Panc1 (cell line): Measurements from ENCODE around the gene USP32. TPM values are rescaled to one million over a fixed set of nuclear protein-coding genes. Genes with fewer than 3 reads are reported as not detected.

Experiments
- ATAC-seq: fragments of 200-7000 bp; cut with Tn5 transposase; 2 replicates; pipeline ENCODE4 v1.9.1; 2020; ENCODE audit warnings: mild to moderate bottlenecking, moderate library complexity
- BruUV-seq: library from RNA; stranded (reverse); fragments of 400-500 nt; replicated peaks from 2 replicates; lab custom pipeline; 2021; lab: Mats Ljungman, UMichigan
- CTCF ChIA-PET: fragments of 300-600 bp; sonication (Branson Sonifier 250); formaldehyde crosslinking; loops from one replicate; lab custom pipeline; 2022; ENCODE audit warnings: antibody characterized with exemption; lab: Charles Lee
- POLR2A ChIA-PET: fragments of 300-600 bp; sonication (Branson Sonifier 250); formaldehyde crosslinking; loops from one replicate; lab custom pipeline; 2022; ENCODE audit warnings: antibody characterized with exemption; lab: Charles Lee
- DNase-seq: peaks from one replicate; pipeline ENCODE4 v3.0.0-alpha.2; 2010; ENCODE audit warnings: low read depth, low spot score
- H3K27ac ChIP-seq: 2 replicates; pipeline ENCODE4 v1.5.1; 2011; ENCODE audit warnings: mild to moderate bottlenecking, low read length, inconsistent platforms
- H3K27me3 ChIP-seq: fragments of 200-500 bp; sonication (Bioruptor generic); 2 replicates; pipeline ENCODE4 v1.6.0; 2014; ENCODE audit warnings: low read length, inconsistent platforms; ENCODE audit not compliant: control insufficient read depth, insufficient read depth
- H3K36me3 ChIP-seq: fragments of 200-500 bp; sonication (Bioruptor generic); 2 replicates; pipeline ENCODE4 v1.5.1; 2014; ENCODE audit warnings: inconsistent platforms, mild to moderate bottlenecking, low read length, moderate library complexity; ENCODE audit not compliant: control insufficient read depth, insufficient read depth
- H3K4me1 ChIP-seq: 2 replicates; pipeline ENCODE4 v1.5.1; 2011; ENCODE audit warnings: inconsistent platforms, mild to moderate bottlenecking, low read length, moderate library complexity; ENCODE audit not compliant: control insufficient read depth, insufficient read depth
- H3K4me3 ChIP-seq, 2 experiments: 2 replicates each; pipeline ENCODE4 v1.5.1; 2011 to 2012; ENCODE audit warnings: low read depth in 2 of 2, low read length in 2 of 2, mild to moderate bottlenecking in 2 of 2, inconsistent platforms in 1 of 2, moderate library complexity in 1 of 2
- H3K9me3 ChIP-seq: fragments of 200-500 bp; sonication (Bioruptor generic); 2 replicates; pipeline ENCODE4 v1.5.1; 2014; ENCODE audit warnings: low read depth, mild to moderate bottlenecking, inconsistent platforms, low read length, moderate library complexity; ENCODE audit not compliant: control insufficient read depth, insufficient read depth
- POLR2AphosphoS5 ChIP-seq: IDR thresholded peaks from 2 replicates; pipeline ENCODE4 v1.6.1; 2012; ENCODE audit warnings: mild to moderate bottlenecking, low read depth, low read length, moderate library complexity
- REST ChIP-seq, 2 experiments: IDR thresholded peaks; 2 replicates each; pipeline ENCODE4 v1.6.1; 2011 to 2012; ENCODE audit warnings: low read depth in 2 of 2, control low read depth in 1 of 2, low read length in 1 of 2, mild to moderate bottlenecking in 1 of 2, moderate library complexity in 1 of 2; ENCODE audit not compliant: insufficient read depth in 1 of 2
- SIN3A ChIP-seq: IDR thresholded peaks from 2 replicates; pipeline ENCODE4 v1.6.1; 2012; ENCODE audit warnings: low read depth, mild to moderate bottlenecking, low read length, moderate library complexity, borderline replicate concordance; ENCODE audit not compliant: insufficient read depth
- TCF7L2 ChIP-seq: IDR thresholded peaks from 2 replicates; pipeline ENCODE4 v1.6.1; 2011; ENCODE audit warnings: mild to moderate bottlenecking, low read depth, low read length, inconsistent platforms
- in situ Hi-C: cut with HindIII; loops from 2 replicates; pipeline ENCODE4 v1.10.0; 2016; ENCODE audit warnings: low sequenced_read_pairs, low pct_unique_long_range_greater_than_20kb
- intact Hi-C: fragments of 100-400 bp; cut with micrococcal nuclease; formaldehyde crosslinking; loops from one replicate; pipeline ENCODE4 v1.10.0; 2022; ENCODE audit not compliant: unreplicated experiment
- total RNA-seq: library from RNA; stranded (reverse); gene quantifications from one replicate; pipeline ENCODE4 v1.2.1, GENCODE V29; 2021; ENCODE audit not compliant: unreplicated experiment
- TF ChIP-seq, protein P1 (sequence below): fragments of 450-650 bp; IDR thresholded peaks from 2 replicates; pipeline ENCODE4 v1.5.1; 2017; ENCODE audit warnings: mild to moderate bottlenecking

The USP32 gene
- total RNA-seq, 1 experiment from 2014 or later = 45.5 TPM

- intact Hi-C loops (no loop called here), in situ Hi-C loops (no loop called here)
- Histone ChIP-seq H3K36me3 (no peaks in the 10 kb centered on the region), H3K27ac (peak overlapping the region; percentile 20; the same call in 1 of the 2 replicates), H3K9me3 (no peaks in the 10 kb centered on the region), H3K4me3 (no peak overlapping the region), H3K27me3 (no peaks in the 10 kb centered on the region), H3K4me1 (peaks cover 23% of the 10 kb centered on the region)
- ATAC-seq (peak; percentile 33; the same call in 1 of the 2 replicates), DNase-seq (no peak)
- no TSS peak for BruUV-seq
- ChIA-PET POLR2A (no interaction called here), CTCF (no interaction called here)
- no peak for TF ChIP-seq REST (IDR thresholded peaks at IDR 0.05; ENCODE audit: insufficient read depth in 1 of 2, low read depth in 2 of 2, low read length in 1 of 2)
- TF ChIP-seq TCF7L2 = no peak
- TF ChIP-seq, protein P1, sequence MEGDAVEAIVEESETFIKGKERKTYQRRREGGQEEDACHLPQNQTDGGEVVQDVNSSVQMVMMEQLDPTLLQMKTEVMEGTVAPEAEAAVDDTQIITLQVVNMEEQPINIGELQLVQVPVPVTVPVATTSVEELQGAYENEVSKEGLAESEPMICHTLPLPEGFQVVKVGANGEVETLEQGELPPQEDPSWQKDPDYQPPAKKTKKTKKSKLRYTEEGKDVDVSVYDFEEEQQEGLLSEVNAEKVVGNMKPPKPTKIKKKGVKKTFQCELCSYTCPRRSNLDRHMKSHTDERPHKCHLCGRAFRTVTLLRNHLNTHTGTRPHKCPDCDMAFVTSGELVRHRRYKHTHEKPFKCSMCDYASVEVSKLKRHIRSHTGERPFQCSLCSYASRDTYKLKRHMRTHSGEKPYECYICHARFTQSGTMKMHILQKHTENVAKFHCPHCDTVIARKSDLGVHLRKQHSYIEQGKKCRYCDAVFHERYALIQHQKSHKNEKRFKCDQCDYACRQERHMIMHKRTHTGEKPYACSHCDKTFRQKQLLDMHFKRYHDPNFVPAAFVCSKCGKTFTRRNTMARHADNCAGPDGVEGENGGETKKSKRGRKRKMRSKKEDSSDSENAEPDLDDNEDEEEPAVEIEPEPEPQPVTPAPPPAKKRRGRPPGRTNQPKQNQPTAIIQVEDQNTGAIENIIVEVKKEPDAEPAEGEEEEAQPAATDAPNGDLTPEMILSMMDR = peak; percentile 55; the same call in 1 of the 2 replicates
- TF ChIP-seq POLR2AphosphoS5 = no peak
Observed at GRCh38 chr17:60163108-60163784, 228.7 kb downstream of the USP32 start.

DNA sequence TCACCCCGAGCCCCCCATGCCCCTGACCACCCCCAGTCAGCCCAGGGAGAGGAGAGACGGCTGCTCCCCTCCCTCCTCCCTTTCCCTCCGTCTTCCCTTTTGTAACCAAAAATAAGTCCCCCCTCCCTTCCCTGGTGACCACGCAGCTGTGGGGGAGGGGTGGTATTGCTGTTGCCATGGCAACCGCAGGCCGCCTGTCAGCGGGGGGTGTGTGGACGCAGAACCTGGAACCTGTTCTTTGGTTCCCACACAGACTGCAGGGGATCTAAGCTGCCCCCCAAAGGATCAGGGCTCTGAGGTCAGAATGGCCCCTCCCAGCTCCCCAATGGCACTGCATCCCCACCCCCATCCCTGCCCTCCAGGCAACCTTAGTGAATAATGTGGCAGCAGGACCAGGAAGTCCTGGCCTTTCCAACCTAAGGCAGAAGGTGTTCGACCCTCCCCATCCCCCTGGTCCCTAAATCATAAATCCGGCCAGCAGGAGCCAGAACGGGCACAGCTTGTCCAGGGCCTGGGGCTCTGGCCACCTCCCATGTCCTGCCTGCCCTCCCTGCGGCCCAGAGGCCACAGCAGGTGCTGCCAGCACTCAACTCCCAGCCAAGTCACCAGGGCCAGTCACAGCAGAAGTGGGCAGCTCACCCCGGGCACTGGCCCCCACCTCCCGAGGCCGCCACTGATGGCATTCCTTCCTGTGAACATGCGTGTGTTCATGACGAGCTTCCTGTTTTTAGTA lies 230.2 kb downstream of the USP32 start:
- H3K27me3 ChIP-seq = no peaks in the 10 kb centered on the region
- in situ Hi-C loops (no loop called here), intact Hi-C loops (no loop called here)
- H3K4me1 ChIP-seq = peaks cover 20% of the 10 kb centered on the region
- H3K27ac ChIP-seq = no peak overlapping the region
- no TSS peak for BruUV-seq
- ATAC-seq = peak; percentile 18; the same call in 1 of the 2 replicates
- H3K9me3 ChIP-seq = no peaks in the 10 kb centered on the region
- no peak overlapping the region for H3K4me3 ChIP-seq
- DNase-seq = no peak
- H3K36me3 ChIP-seq = no peaks in the 10 kb centered on the region
- TF ChIP-seq REST (IDR thresholded peaks at IDR 0.05; ENCODE audit: insufficient read depth in 1 of 2, low read depth in 2 of 2, low read length in 1 of 2) (no peak), SIN3A (no peak), TCF7L2 (no peak), POLR2AphosphoS5 (no peak)
- TF ChIP-seq, protein P1 = no peak
- POLR2A ChIA-PET = no interaction called here
- CTCF ChIA-PET = interaction anchor here (0.7 kb wide), 1 partner anchor 427 kb away, joined by 3 read pairs; no protein-coding TSS in a partner anchor
